OCI-LY1 (cell line): ENCODE data around the gene PKD1.

ENCODE experiments used
- CTCF ChIP-seq: fragments of 200-600 bp; sonication (generic), shearing (Covaris generic); IDR thresholded peaks from 2 replicates; pipeline ENCODE4 v1.5.1; 2017; ENCODE audit warnings: mild to moderate bottlenecking, antibody characterized with exemption, low read length, moderate library complexity, mixed read lengths
- EZH2 ChIP-seq: fragments of 200-600 bp; sonication (generic), shearing (Covaris generic); IDR thresholded peaks from 2 replicates; pipeline ENCODE4 v1.8.0; 2017; ENCODE audit warnings: borderline replicate concordance, mixed run types, mild to moderate bottlenecking, antibody characterized with exemption, low read length, moderate library complexity, mixed read lengths

DNA sequence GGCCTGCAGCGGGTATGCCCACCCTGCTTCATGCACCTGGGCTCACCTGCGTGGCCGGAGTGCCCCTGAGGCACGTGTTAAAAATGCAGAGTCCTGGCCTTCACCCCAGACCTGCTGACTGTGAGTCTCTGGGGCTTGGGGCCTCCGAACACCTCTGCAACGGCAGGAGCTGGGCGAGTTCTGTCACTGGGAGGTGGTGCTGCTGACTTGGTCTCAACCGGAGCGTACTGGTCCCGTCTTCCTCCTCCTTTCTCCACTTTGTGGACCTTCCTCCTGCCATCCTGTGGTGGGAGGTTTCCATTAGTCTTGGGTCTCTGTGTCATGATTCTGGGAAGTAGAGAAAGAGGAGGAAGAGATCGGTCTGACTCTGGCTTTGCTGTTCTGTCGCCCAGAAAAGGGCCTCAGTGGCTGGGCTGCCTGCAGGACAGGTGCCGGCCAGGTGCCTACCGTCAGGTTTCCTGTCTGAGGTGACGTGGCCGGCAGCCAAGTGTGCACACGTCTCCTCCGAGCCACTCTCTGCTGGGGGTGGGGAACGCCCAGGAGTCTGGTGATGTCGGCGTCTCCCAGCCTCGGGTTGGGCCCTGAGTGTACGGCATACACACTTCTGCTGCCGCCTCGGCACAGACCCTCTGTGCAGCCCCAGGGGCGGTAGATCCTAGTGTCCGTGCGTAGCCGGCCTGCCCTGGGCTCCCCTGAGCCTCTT, 81.0 kb downstream of the PKD1 start:
- TF ChIP-seq CTCF (no peak), EZH2 (no peak)
